Fibroblast of lung (primary cell): ENCODE measurements around the gene MAPKAP1.

ENCODE experiments used
- CTCF ChIP-seq, 2 donors: IDR thresholded peaks in 1 of 2; conservative IDR thresholded peaks in 1 of 2; 1 replicate in 1 of 2; 2 replicates in 1 of 2; pipeline ENCODE4 v1.5.1; 2011 to 2012; ENCODE audit warnings: low read length in 2 of 2, control low read depth in 1 of 2, inconsistent platforms in 1 of 2, low read depth in 1 of 2, mild to moderate bottlenecking in 1 of 2
- EZH2 ChIP-seq: IDR thresholded peaks from 2 replicates; pipeline ENCODE4 v1.5.1; 2012; ENCODE audit warnings: low read length, control low read depth, mild to moderate bottlenecking; ENCODE audit errors: missing control alignments

- TF ChIP-seq CTCF (conservative IDR thresholded peaks at IDR 0.05 in 1 of 2, IDR thresholded peaks at IDR 0.05 in 1 of 2; ENCODE audit: low read depth in 1 of 2, low read length in 2 of 2) (no peak), EZH2 (no peak)
These were observed 182.2 kb downstream of the MAPKAP1 start for GRCh38 chr9:125524583-125525355.
